Measurements from ENCODE around the gene C2orf49. TPM values are rescaled to one million over a fixed set of nuclear protein-coding genes. Genes with fewer than 3 reads are reported as not detected.

The C2orf49 gene
- total RNA-seq, 1 donor from 2014 or later, result 15.3 TPM

- no peak for TF ChIP-seq CTCF (IDR thresholded peaks at IDR 0.05)
- Mint-ChIP-seq H3K4me3 (ENCODE audit: unreplicated experiment) (peak overlapping the region; percentile 94), H3K9me3 (ENCODE audit: low read depth) (no peaks in the 10 kb centered on the region), H3K27ac (ENCODE audit: unreplicated experiment) (peak overlapping the region; percentile 93), H3K36me3 (ENCODE audit: low read depth) (peaks cover 20% of the 10 kb centered on the region), H3K4me1 (ENCODE audit: low read depth) (peaks cover 72% of the 10 kb centered on the region), H3K27me3 (ENCODE audit: low read depth) (no peaks in the 10 kb centered on the region)
- DNase-seq (ENCODE audit: low spot score), result no peak
Measured at GRCh38 chr2:105397025-105397722, 59.8 kb downstream of the C2orf49 start.

DNA sequence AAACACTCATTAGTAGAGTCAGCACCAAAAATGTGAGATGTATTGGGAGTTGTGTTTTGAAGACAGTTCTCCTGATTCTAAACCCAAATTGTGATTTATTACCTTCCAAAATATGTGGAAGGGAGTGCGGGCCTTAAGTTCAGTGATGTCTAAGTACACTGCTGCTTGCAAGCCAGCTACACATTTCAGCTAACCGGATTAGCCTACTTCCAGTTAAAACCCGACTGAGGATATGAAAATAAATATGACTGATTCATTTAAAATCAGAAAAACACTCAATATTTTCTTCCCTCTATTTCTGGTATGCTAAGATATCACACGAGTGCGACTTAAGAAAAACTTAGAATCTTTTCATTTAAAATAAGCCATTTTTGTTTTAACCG is 60.6 kb downstream of the C2orf49 start:
- TF ChIP-seq CTCF (IDR thresholded peaks at IDR 0.05), result no peak
- Mint-ChIP-seq H3K36me3 (ENCODE audit: low read depth) (peaks cover 16% of the 10 kb centered on the region), H3K9me3 (ENCODE audit: low read depth) (no peaks in the 10 kb centered on the region), H3K27me3 (ENCODE audit: low read depth) (no peaks in the 10 kb centered on the region), H3K27ac (ENCODE audit: unreplicated experiment) (peak overlapping the region; percentile 93), H3K4me1 (ENCODE audit: low read depth) (peaks cover 67% of the 10 kb centered on the region), H3K4me3 (ENCODE audit: unreplicated experiment) (peak overlapping the region; percentile 94)
- DNase-seq (ENCODE audit: low spot score), result no peak

DNA sequence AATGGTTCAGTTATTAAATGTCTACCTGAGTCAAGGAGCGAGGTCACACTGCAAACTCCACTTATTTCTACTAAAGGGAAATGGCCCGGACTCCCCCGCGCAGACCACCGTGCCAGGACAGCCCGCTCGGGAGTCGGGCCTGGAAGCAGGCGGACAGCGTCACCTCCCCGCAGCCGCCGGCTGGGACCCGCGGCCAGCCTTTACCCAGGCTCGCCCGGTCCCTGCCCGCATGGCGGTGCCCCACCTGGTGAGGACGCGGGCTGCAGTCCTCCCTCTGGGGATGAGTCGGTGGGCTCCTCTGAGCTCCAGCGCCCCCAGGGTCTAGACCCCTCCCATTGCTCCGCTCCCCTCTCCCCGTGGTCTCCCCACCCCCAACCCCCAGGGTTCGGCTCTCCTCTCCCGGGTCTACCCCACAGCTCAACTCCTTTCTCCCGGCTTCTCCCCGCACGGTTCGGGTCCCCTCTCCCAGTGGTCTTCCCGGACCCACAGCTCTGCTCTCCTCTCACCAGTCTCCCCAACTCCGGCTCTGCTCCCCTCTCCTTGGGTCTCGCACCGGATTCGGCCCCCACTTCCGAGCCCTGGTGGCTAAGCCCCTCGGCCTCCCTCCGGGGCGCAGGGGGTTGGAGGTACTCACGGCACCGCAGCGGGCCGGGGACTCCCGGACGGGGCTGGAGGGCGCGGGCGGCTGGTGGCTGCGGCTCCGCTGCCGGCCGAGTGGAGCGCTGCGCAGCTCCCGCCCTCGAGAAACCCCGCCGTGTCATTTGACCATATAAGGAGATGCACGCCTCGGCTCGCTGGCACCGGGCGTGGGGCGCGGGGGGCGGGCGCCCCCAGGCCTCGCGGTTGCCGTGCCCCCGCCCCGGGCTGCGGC is 61.2 kb downstream of the C2orf49 start, which contains the start of gene FHL2:
Gene FHL2 (minus strand): TSS at position 716 of the 871 bp plus-strand sequence. CDS start 12,535 bp downstream, outside the sequence.
- Mint-ChIP-seq H3K36me3 (ENCODE audit: low read depth) (peaks cover 16% of the 10 kb centered on the region), H3K9me3 (ENCODE audit: low read depth) (no peaks in the 10 kb centered on the region), H3K27me3 (ENCODE audit: low read depth) (no peaks in the 10 kb centered on the region), H3K4me3 (ENCODE audit: unreplicated experiment) (peak within 1 kb of the TSS; percentile 94), H3K27ac (ENCODE audit: unreplicated experiment) (peak within 1 kb of the TSS; percentile 93), H3K4me1 (ENCODE audit: low read depth) (peaks cover 68% of the 10 kb centered on the region)
- TF ChIP-seq CTCF (IDR thresholded peaks at IDR 0.05), result peak; percentile 74
- no peak for DNase-seq (ENCODE audit: low spot score)

Other genes starting within 250 kb of the C2orf49 start
- gene GPR45, start 95.8 kb upstream of the C2orf49 start, total RNA-seq, result not detected in 3 replicates
- 18.3 to 21.4 TPM (median 18.5 TPM) in 3 replicates for gene TGFBRAP1, start 7.8 kb upstream of the C2orf49 start, total RNA-seq
- gene FHL2, start 61.5 kb downstream of the C2orf49 start, total RNA-seq, result 63.6 to 104 TPM (median 97.3 TPM) in 3 replicates